ENCODE results near the gene LIMA1. TPM values are rescaled to one million over a fixed set of nuclear protein-coding genes. Genes with fewer than 3 reads are reported as not detected.
A peak's percentile ranks its signal among the peaks of the same experiment; 100 is the strongest.

Gene LIMA1
- total and polyA plus RNA-seq, 9 of the 15 experiments (the other 6 are each of a cell fraction or from before 2014, with no cell fraction given), result 20.2 to 37.8 (median 27.3) TPM

GRCh38 chr12:50271724-50272247 is 11.5 kb downstream of the LIMA1 start (continued):
- TF ChIP-seq ZBTB11 (CRISPR knock-in tag; IDR thresholded peaks at IDR 0.05), result no peak
- TF ChIP-seq ZBTB40 (IDR thresholded peaks at IDR 0.05), result peak; percentile 57; the same call in 1 of the 2 replicates
- TF ChIP-seq ZBTB40 (CRISPR knock-in tag; IDR thresholded peaks at IDR 0.05), result no peak
- no peak for TF ChIP-seq FOXP1 (CRISPR knock-in tag; IDR thresholded peaks at IDR 0.05)
- 0 out of 4 replicates have a peak, but pooled peaks of 1 of the 2 experiments have one; percentile 29 for TF ChIP-seq RCOR1 (IDR thresholded peaks at IDR 0.05; ENCODE audit: borderline replicate concordance in 1 of 2, low read depth in 2 of 2, low read length in 2 of 2)
- no peak for TF ChIP-seq RB1 (IDR thresholded peaks at IDR 0.05; ENCODE audit: low read depth)
- TF ChIP-seq USF1 (CRISPR knock-in tag; IDR thresholded peaks at IDR 0.05), result no peak
- TF ChIP-seq ESRRA (IDR thresholded peaks at IDR 0.05; ENCODE audit: borderline replicate concordance, low read depth), result no peak
- no peak for TF ChIP-seq GABPB2 (CRISPR knock-in tag; conservative IDR thresholded peaks at IDR 0.05)
- TF ChIP-seq LEF1 (IDR thresholded peaks at IDR 0.05), result no peak; the same call in 1 of the 2 replicates
